ENCODE data around the gene MYH11. TPM values are rescaled to one million over a fixed set of nuclear protein-coding genes. Genes with fewer than 3 reads are reported as not detected.
"Not testable (repeated sequence)": the region's sequence is repeated elsewhere in the genome, so short reads cannot be mapped to it uniquely, and the experiment has no call there.

MYH11 gene
- total and polyA plus RNA-seq, 10 donors: 9.6 to 135 (median 110) TPM

- peak; percentile 10 for DNase-seq
- Histone ChIP-seq H3K4me1 (peaks cover 0 to 57% (median 27%) of the 10 kb centered on the region in 6 donors), H3K4me3 (no peak overlapping the region), H3K27me3 (replicated peaks in 1 of 7) (no peaks in the 10 kb centered on the region), H3K9me3 (no peaks in the 10 kb centered on the region), H3K27ac (peak overlapping the region in 5 of 8 donors; percentile 7 to 83 (median 70)), H3K36me3 (peaks cover 1 to 71% (median 14%) of the 10 kb centered on the region in 6 donors)
- intact Hi-C loops (cut with DNase I; ENCODE audit: low total_unique reads): no loop called here
- WGBS, 5 donors: 80 to 96% (median 89%) methylated on average over 5 of the region's 5 CpGs
- TF ChIP-seq CTCF (IDR thresholded peaks at IDR 0.05 in 8 of 11, conservative IDR thresholded peaks at IDR 0.05 in 3 of 11) (no peak), POLR2AphosphoS5 (IDR thresholded peaks at IDR 0.05) (no peak), POLR2A (IDR thresholded peaks at IDR 0.05) (no peak)
Measured at GRCh38 chr16:15660203-15660601, 196.6 kb downstream of the MYH11 start.

GRCh38 chr16:15658556-15658955, 198.3 kb downstream of the MYH11 start:
- 86 to 92% (median 90%) methylated on average over 5 of the region's 5 CpGs for WGBS, 5 donors
- peaks cover 0 to 71% (median 5%) of the 10 kb centered on the region in 6 donors for H3K36me3 ChIP-seq

GRCh38 chr16:15658149-15658548, 198.7 kb downstream of the MYH11 start:
- intact Hi-C loops (cut with DNase I; ENCODE audit: low total_unique reads): no loop called here

More at GRCh38 chr16:15658556-15658955, 198.3 kb downstream of the MYH11 start:
- peak overlapping the region in 6 of 8 donors; percentile 41 to 83 (median 69) for H3K27ac ChIP-seq
- no peak for TF ChIP-seq CTCF (IDR thresholded peaks at IDR 0.05 in 8 of 11, conservative IDR thresholded peaks at IDR 0.05 in 3 of 11)
- no peak for TF ChIP-seq POLR2A (IDR thresholded peaks at IDR 0.05)
- no peak for TF ChIP-seq POLR2AphosphoS5 (IDR thresholded peaks at IDR 0.05)
- peaks cover 0 to 73% (median 31%) of the 10 kb centered on the region in 6 donors for H3K4me1 ChIP-seq
- H3K4me3 ChIP-seq: peak overlapping the region in 1 of 8 donors; percentile 16
- H3K9me3 ChIP-seq: no peaks in the 10 kb centered on the region
- H3K27me3 ChIP-seq (replicated peaks in 1 of 7): no peaks in the 10 kb centered on the region
- DNase-seq: peak; percentile 17
- intact Hi-C loops (cut with DNase I; ENCODE audit: low total_unique reads): no loop called here

GRCh38 chr16:15655561-15655960, 201.3 kb downstream of the MYH11 start:
- peaks cover 0 to 61% (median 0%) of the 10 kb centered on the region in 6 donors for H3K36me3 ChIP-seq
- H3K27ac ChIP-seq; H3K9me3 ChIP-seq; H3K4me3 ChIP-seq; DNase-seq; H3K27me3 ChIP-seq (replicated peaks in 1 of 7); intact Hi-C loops (cut with DNase I; ENCODE audit: low total_unique reads): not testable (repeated sequence)
- H3K4me1 ChIP-seq: peaks cover 12 to 93% (median 55%) of the 10 kb centered on the region in 6 donors
- WGBS, 5 donors: 88 to 100% (median 96%) methylated on average over 3 to 4 of the region's 6 CpGs

More at GRCh38 chr16:15658149-15658548, 198.7 kb downstream of the MYH11 start:
- peak; percentile 30 for DNase-seq
- TF ChIP-seq CTCF (IDR thresholded peaks at IDR 0.05 in 8 of 11, conservative IDR thresholded peaks at IDR 0.05 in 3 of 11) (no peak), POLR2A (IDR thresholded peaks at IDR 0.05) (no peak), POLR2AphosphoS5 (IDR thresholded peaks at IDR 0.05) (no peak)
- no peak overlapping the region for H3K4me3 ChIP-seq
- H3K27ac ChIP-seq: peak overlapping the region in 5 of 8 donors; percentile 41 to 83 (median 70)
- peaks cover 0 to 77% (median 33%) of the 10 kb centered on the region in 6 donors for H3K4me1 ChIP-seq
- no peaks in the 10 kb centered on the region for H3K27me3 ChIP-seq (replicated peaks in 1 of 7)
- H3K36me3 ChIP-seq: peaks cover 0 to 71% (median 3%) of the 10 kb centered on the region in 6 donors
- H3K9me3 ChIP-seq: no peaks in the 10 kb centered on the region
- 82 to 92% (median 90%) methylated on average over 5 to 6 of the region's 6 CpGs for WGBS, 5 donors

Data from spleen (tissue), 11 donors.